Activated naive CD8-positive, alpha-beta T cell treated with anti-CD3 and anti-CD28 coated beads, Interleukin-2, amount 10 ng/mL, durations not matched to agents 7 days and 5 days (primary cell): Measurements from ENCODE around the gene PUM2. TPM values are rescaled to one million over a fixed set of nuclear protein-coding genes. Genes with fewer than 3 reads are reported as not detected.

Experiments
- ATAC-seq: fragments of 150-1000 bp; cut with Tn5 transposase; one replicate; pipeline ENCODE4 v1.10.0; 2021; ENCODE audit warnings: low read depth, moderate library complexity
- POLR2A ChIA-PET: fragments of 350-600 bp; sonication (Branson Sonifier 250); formaldehyde crosslinking; loops from one replicate; lab custom pipeline; 2021; ENCODE audit warnings: antibody characterized with exemption; lab: Charles Lee
- DNase-seq: peaks from one replicate; pipeline ENCODE4 v3.0.0; 2021
- H3K27ac Mint-ChIP-seq: one replicate; pipeline ENCODE4 v1.8.0; 2022; ENCODE audit warnings: mild to moderate bottlenecking, mixed read lengths
- H3K27me3 Mint-ChIP-seq: one replicate; pipeline ENCODE4 v1.8.0; 2022; ENCODE audit warnings: mild to moderate bottlenecking, moderate library complexity, mixed read lengths
- H3K36me3 Mint-ChIP-seq: one replicate; pipeline ENCODE4 v1.8.0; 2021; ENCODE audit warnings: mild to moderate bottlenecking, mixed read lengths
- H3K4me1 Mint-ChIP-seq: one replicate; pipeline ENCODE4 v1.8.0; 2021; ENCODE audit warnings: mixed read lengths
- H3K4me3 Mint-ChIP-seq: one replicate; pipeline ENCODE4 v1.8.0; 2022; ENCODE audit warnings: mild to moderate bottlenecking, moderate library complexity, mixed read lengths
- H3K9me3 Mint-ChIP-seq: one replicate; pipeline ENCODE4 v1.8.0; 2021; ENCODE audit warnings: mixed read lengths
- total RNA-seq, 2 experiments: library from RNA; stranded (reverse); gene quantifications; one replicate each; pipeline ENCODE4 v1.2.3, GENCODE V29; 2021

PUM2 gene
- total RNA-seq, 2 experiments from 2014 or later = 133 to 134 TPM

GRCh38 chr2:20208476-20208859 is 142.2 kb downstream of the PUM2 start:
- Mint-ChIP-seq H3K4me3 (no peak overlapping the region), H3K4me1 (peaks cover 4% of the 10 kb centered on the region), H3K9me3 (no peaks in the 10 kb centered on the region), H3K27ac (no peak overlapping the region), H3K36me3 (no peaks in the 10 kb centered on the region), H3K27me3 (no peaks in the 10 kb centered on the region)
- POLR2A ChIA-PET = no interaction called here
- ATAC-seq = no peak
- DNase-seq = no peak

GRCh38 chr2:20207051-20207450 is 143.6 kb downstream of the PUM2 start:
- DNase-seq = no peak
- POLR2A ChIA-PET = no interaction called here
- no peaks in the 10 kb centered on the region for H3K9me3 Mint-ChIP-seq

DNA sequence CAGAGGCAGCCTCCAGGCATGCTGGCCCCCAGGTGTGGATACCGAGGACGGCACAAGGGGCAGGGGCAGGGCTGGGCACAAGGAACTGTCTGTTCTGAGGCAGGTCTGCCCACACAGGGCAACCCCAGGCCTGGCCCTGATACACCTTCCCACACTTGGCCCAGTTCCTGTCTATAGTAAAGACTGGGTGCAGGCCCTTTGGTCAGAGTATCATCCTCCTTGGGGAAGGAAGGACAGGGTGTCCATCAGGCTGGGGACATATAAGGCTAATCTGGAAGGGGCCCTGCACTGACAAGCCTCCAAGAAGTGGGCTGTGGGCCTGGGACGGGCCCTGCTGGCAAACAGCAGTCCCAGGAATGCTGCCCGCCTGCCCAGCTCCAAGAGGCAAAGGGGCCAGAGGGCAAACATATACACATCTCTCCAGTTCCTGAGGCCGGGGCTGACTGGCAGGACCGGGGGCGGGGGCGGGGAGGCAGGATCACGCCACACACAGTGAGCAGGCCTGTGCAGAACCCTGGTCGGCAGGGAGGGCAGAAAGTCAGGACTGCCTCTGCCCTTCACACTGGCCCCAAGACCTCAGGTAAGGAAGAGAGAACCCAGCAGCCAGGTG is 144.6 kb downstream of the PUM2 start:
- Mint-ChIP-seq H3K4me1 (peaks cover 3% of the 10 kb centered on the region), H3K27ac (no peak overlapping the region), H3K27me3 (no peaks in the 10 kb centered on the region), H3K36me3 (no peaks in the 10 kb centered on the region), H3K9me3 (no peaks in the 10 kb centered on the region), H3K4me3 (no peak overlapping the region)
- POLR2A ChIA-PET = no interaction called here
- ATAC-seq (no peak), DNase-seq (no peak)

More at GRCh38 chr2:20207051-20207450, 143.6 kb downstream of the PUM2 start:
- Mint-ChIP-seq H3K27ac (no peak overlapping the region), H3K36me3 (no peaks in the 10 kb centered on the region), H3K27me3 (no peaks in the 10 kb centered on the region), H3K4me3 (no peak overlapping the region), H3K4me1 (peaks cover 3% of the 10 kb centered on the region)
- ATAC-seq = no peak

GRCh38 chr2:20205069-20205468 is 145.6 kb downstream of the PUM2 start:
- Mint-ChIP-seq H3K36me3 (no peaks in the 10 kb centered on the region), H3K27me3 (no peaks in the 10 kb centered on the region), H3K4me3 (no peak overlapping the region), H3K9me3 (no peaks in the 10 kb centered on the region), H3K4me1 (peaks cover 3% of the 10 kb centered on the region), H3K27ac (no peak overlapping the region)
- ATAC-seq = no peak
- no peak for DNase-seq
- POLR2A ChIA-PET = no interaction called here

- DNase-seq = no peak
- Mint-ChIP-seq H3K4me1 (peaks cover 3% of the 10 kb centered on the region), H3K36me3 (no peaks in the 10 kb centered on the region), H3K27me3 (no peaks in the 10 kb centered on the region), H3K27ac (no peak overlapping the region), H3K4me3 (no peak overlapping the region), H3K9me3 (no peaks in the 10 kb centered on the region)
- no peak for ATAC-seq
- POLR2A ChIA-PET = no interaction called here
Observed at GRCh38 chr2:20203521-20204225, 147.0 kb downstream of the PUM2 start.

DNA sequence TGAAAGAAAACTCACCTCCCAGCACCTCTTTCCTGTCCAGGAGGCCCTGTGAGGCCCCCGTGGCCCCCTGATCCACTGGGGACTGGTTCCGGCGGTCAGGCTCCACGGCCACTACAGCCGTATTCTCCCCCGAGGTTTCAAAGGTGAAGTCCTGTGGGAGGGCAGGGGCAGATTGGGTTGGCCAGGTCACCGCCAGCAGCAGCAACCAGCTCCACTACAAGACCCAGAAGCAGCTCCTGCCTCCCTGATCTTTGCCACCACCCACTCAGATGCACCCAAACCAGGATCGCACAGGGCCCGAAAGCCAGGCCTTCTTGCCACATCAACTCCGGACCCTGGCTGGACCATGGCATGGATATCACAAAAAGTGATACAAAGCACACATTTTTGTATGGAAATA is 147.6 kb downstream of the PUM2 start:
- ATAC-seq (no peak), DNase-seq (no peak)
- H3K36me3 Mint-ChIP-seq = no peaks in the 10 kb centered on the region
- no peaks in the 10 kb centered on the region for H3K9me3 Mint-ChIP-seq
- H3K27me3 Mint-ChIP-seq = no peaks in the 10 kb centered on the region
- H3K4me3 Mint-ChIP-seq = no peak overlapping the region
- H3K4me1 Mint-ChIP-seq = peaks cover 3% of the 10 kb centered on the region
- POLR2A ChIA-PET = no interaction called here
- no peak overlapping the region for H3K27ac Mint-ChIP-seq

DNA sequence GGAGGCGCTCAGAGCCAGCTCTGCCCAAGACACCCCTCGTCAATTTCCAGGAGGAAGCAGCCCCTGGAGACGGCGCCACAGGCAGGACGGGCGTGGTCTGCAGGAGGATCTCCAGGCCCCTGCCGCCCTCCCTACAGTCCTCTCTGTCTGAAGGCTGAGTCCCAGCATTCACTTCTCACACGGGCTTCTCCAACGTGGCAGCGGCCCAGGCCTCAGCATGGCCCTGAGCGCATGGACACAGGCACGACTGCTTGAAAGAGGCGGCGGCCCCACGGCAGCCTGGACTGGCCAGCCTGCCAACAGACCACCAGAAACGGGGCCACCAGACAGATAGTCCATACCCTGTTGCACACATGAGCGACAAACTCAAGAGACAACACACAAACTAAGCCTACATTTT is 149.0 kb downstream of the PUM2 start:
- DNase-seq (no peak), ATAC-seq (no peak)
- Mint-ChIP-seq H3K4me3 (no peak overlapping the region), H3K27ac (no peak overlapping the region), H3K36me3 (no peaks in the 10 kb centered on the region), H3K27me3 (no peaks in the 10 kb centered on the region), H3K4me1 (no peaks in the 10 kb centered on the region), H3K9me3 (no peaks in the 10 kb centered on the region)
- POLR2A ChIA-PET = no interaction called here

- ATAC-seq (no peak), DNase-seq (no peak)
- POLR2A ChIA-PET = no interaction called here
- H3K27me3 Mint-ChIP-seq = no peaks in the 10 kb centered on the region
- no peak overlapping the region for H3K27ac Mint-ChIP-seq
- no peaks in the 10 kb centered on the region for H3K4me1 Mint-ChIP-seq
- no peaks in the 10 kb centered on the region for H3K9me3 Mint-ChIP-seq
- no peaks in the 10 kb centered on the region for H3K36me3 Mint-ChIP-seq
- no peak overlapping the region for H3K4me3 Mint-ChIP-seq
Observed at GRCh38 chr2:20200697-20201555, 149.7 kb downstream of the PUM2 start.

GRCh38 chr2:20199633-20200270 is 150.9 kb downstream of the PUM2 start:
- no peak overlapping the region for H3K4me3 Mint-ChIP-seq
- no peaks in the 10 kb centered on the region for H3K4me1 Mint-ChIP-seq
- no peak for DNase-seq
- no peaks in the 10 kb centered on the region for H3K27me3 Mint-ChIP-seq
- H3K27ac Mint-ChIP-seq = no peak overlapping the region
- no peak for ATAC-seq
- no peaks in the 10 kb centered on the region for H3K9me3 Mint-ChIP-seq
- POLR2A ChIA-PET = no interaction called here
- H3K36me3 Mint-ChIP-seq = no peaks in the 10 kb centered on the region

DNA sequence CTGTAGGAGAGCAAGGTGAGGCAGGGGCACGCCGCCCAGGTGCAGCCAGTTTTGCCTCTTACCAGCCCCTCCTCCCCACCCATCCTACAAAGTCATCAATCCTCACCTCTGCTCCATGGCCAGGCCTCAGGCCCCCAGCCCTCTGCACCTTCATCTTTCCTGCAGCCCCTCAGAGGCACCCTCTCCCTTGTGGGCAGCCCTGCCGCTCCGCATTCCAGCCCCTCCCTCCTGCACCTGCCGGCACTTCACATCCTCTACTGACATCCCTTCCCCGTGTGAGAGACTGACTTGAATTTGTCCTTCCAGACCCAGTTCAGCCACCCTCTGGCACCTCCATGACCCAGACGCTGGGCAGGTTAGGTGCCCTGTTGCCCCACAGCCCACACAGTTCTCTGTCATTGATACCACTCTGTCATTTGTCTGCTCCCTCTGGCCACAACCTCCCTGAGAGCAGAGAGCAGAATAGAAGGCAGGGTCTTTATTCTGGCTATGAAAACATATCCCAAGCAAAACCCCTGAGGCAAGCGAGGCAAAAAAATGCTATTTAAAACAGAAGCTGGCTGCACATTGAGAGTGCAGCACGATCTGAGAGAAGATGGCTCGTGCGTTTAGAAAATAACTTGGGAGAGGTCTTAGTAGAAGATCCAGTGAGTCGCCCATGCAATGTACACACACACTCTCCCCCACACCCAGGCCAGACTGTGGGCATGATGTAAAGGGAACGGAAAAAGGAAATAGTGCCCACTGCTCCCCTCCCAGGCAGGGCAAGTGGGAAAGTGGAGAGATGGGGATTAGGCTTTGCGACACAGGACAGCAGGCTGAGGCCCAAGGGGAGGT is 151.6 kb downstream of the PUM2 start:
- H3K4me3 Mint-ChIP-seq = no peak overlapping the region
- H3K9me3 Mint-ChIP-seq = no peaks in the 10 kb centered on the region
- no peaks in the 10 kb centered on the region for H3K36me3 Mint-ChIP-seq
- no peaks in the 10 kb centered on the region for H3K4me1 Mint-ChIP-seq
- no peak for DNase-seq
- H3K27ac Mint-ChIP-seq = no peak overlapping the region
- ATAC-seq = no peak
- POLR2A ChIA-PET = no interaction called here
- no peaks in the 10 kb centered on the region for H3K27me3 Mint-ChIP-seq
